NCI-H82 treated with DMSO at 0.1 percent for 48 hours (cell line): ENCODE data around the gene JMJD8.

Experiments used
- DNase-seq: peaks from one replicate; lab custom pipeline; 2025; ENCODE audit not compliant: unreplicated experiment; lab: John Stamatoyannopoulos, UW

JMJD8 gene

GRCh38 chr16:684071-684794 lies at the start of gene JMJD8:
JMJD8 (minus strand) TSS chr16:684334; CDS start chr16:684319, 15 bp downstream.
- peak; percentile 70 for DNase-seq

- no peak for DNase-seq
These were observed 49.5 kb upstream of the JMJD8 start for GRCh38 chr16:733382-734207.

- no peak for DNase-seq
These were observed 48.8 kb upstream of the JMJD8 start for GRCh38 chr16:732936-733335.

GRCh38 chr16:732332-732731 lies 48.2 kb upstream of the JMJD8 start:
- no peak for DNase-seq

GRCh38 chr16:730666-731509 lies 46.8 kb upstream of the JMJD8 start:
- no peak for DNase-seq

- no peak for DNase-seq
These were observed 45.9 kb upstream of the JMJD8 start for GRCh38 chr16:729768-730665.

- DNase-seq: no peak
These were observed 45.0 kb upstream of the JMJD8 start for GRCh38 chr16:728890-729744.

GRCh38 chr16:728131-728889 lies 44.2 kb upstream of the JMJD8 start:
- DNase-seq: peak; percentile 21

GRCh38 chr16:727291-727977 lies 43.3 kb upstream of the JMJD8 start:
- no peak for DNase-seq

- DNase-seq: peak; percentile 14
These were observed 42.5 kb upstream of the JMJD8 start, which contains the start of the genes CCDC78 and HAGHL for GRCh38 chr16:726438-727290. CCDC78 (minus strand) TSS chr16:726443; CDS start chr16:726367, 76 bp downstream. HAGHL (plus strand) TSS chr16:727106; CDS start chr16:727510, 404 bp downstream.

- no peak for DNase-seq
These were observed 42.0 kb upstream of the JMJD8 start for GRCh38 chr16:726188-726437.

GRCh38 chr16:725463-726187 lies 41.5 kb upstream of the JMJD8 start:
- no peak for DNase-seq

GRCh38 chr16:725041-725376 lies 40.9 kb upstream of the JMJD8 start:
- no peak for DNase-seq

- DNase-seq: no peak
These were observed 40.3 kb upstream of the JMJD8 start for GRCh38 chr16:724188-725040.

- DNase-seq: no peak
These were observed 39.6 kb upstream of the JMJD8 start for GRCh38 chr16:723695-724094.
